Aorta (tissue), 5 donors: Measurements from ENCODE around the gene ASTN2. TPM values are rescaled to one million over a fixed set of nuclear protein-coding genes. Genes with fewer than 3 reads are reported as not detected.

Source experiments
- ATAC-seq: fragments of 200-7000 bp; cut with Tn5 transposase; one replicate; pipeline ENCODE4 v1.9.1; 2022; ENCODE audit warnings: moderate library complexity; ENCODE audit not compliant: low FRiP score
- DNase-seq, 2 donors: peaks; one replicate each; pipeline ENCODE4 v3.0.0-alpha.2; 2020
- H3K27ac ChIP-seq, 2 donors: one replicate each; pipeline ENCODE4 v1.5.1; 2013; ENCODE audit warnings: low read length in 2 of 2, mild to moderate bottlenecking in 2 of 2, moderate library complexity in 2 of 2, control low read depth in 1 of 2, inconsistent platforms in 1 of 2, low read depth in 1 of 2
- H3K27me3 ChIP-seq, 2 donors: one replicate each; pipeline ENCODE4 v1.6.1; 2013; ENCODE audit warnings: control low read depth in 1 of 2, low read length in 1 of 2, mild to moderate bottlenecking in 1 of 2, moderate library complexity in 1 of 2; ENCODE audit not compliant: insufficient read depth in 2 of 2, control insufficient read depth in 1 of 2
- H3K36me3 ChIP-seq, 2 donors: one replicate each; pipeline ENCODE4 v1.6.1; 2013; ENCODE audit warnings: control low read depth in 1 of 2, low read length in 1 of 2, mild to moderate bottlenecking in 1 of 2; ENCODE audit not compliant: insufficient read depth in 2 of 2, control insufficient read depth in 1 of 2
- H3K4me1 ChIP-seq, 2 donors: one replicate each; pipeline ENCODE4 v1.6.1; 2013; ENCODE audit warnings: low read length in 2 of 2, control low read depth in 1 of 2, mild to moderate bottlenecking in 1 of 2, moderate library complexity in 1 of 2; ENCODE audit not compliant: insufficient read depth in 2 of 2, control insufficient read depth in 1 of 2
- H3K4me3 ChIP-seq, 2 donors: one replicate each; pipeline ENCODE4 v1.5.1; 2013; ENCODE audit warnings: low read length in 2 of 2, control low read depth in 1 of 2, mild to moderate bottlenecking in 1 of 2
- H3K9me3 ChIP-seq: one replicate; pipeline ENCODE4 v1.6.1; 2013; ENCODE audit warnings: mild to moderate bottlenecking, low read length; ENCODE audit not compliant: control insufficient read depth
- WGBS, 2 donors: extraction: QIAGEN DNeasy Blood & Tissue Kit; methylation state at CpG; one replicate each; pipeline ENCODE4 v1.1.7; 2013; 5-methylcytosine and 5-hydroxymethylcytosine counted together
- intact Hi-C, 2 donors: fragments of 100-400 bp; cut with DNase I; formaldehyde crosslinking; loops; one replicate each; pipeline versions ENCODE4 v1.14.2 to v1.15.0; 2022
- polyA plus RNA-seq, 2 donors: library from polyadenylated mRNA; stranded (reverse); fragments of 200-250 nt; gene quantifications; one replicate each; pipeline ENCODE4 v1.2.3, GENCODE V29; 2013
- total RNA-seq, 2 donors: library from RNA; stranded (reverse); fragmentation: NEBNext Ultra II Directional; extraction: Animal tissue kit (Norgen Biotek cat#: 25700); gene quantifications; one replicate each; pipeline ENCODE4 v1.2.1, GENCODE V29; 2021
- donor health status: healthy with polysubstance abuse.
- donor health status: Bipolar disorder and iron deficiency.
- donor health status: DM: no; HTN: no; CAD: no.
- donor health status: DM: no; HTN: no; CAD: no.
- donor health status: DM: yes; HTN: yes; CAD: no.

Gene ASTN2
- total and polyA plus RNA-seq, 4 donors, result 1.0 to 7.5 (median 4.4) TPM

- H3K27me3 ChIP-seq, result no peaks in the 10 kb centered on the region
- no peak overlapping the region for H3K27ac ChIP-seq
- H3K9me3 ChIP-seq, result peaks cover 1% of the 10 kb centered on the region
- no peak for ATAC-seq
- H3K4me1 ChIP-seq, result peaks cover 0 to 2% of the 10 kb centered on the region in 2 donors
- H3K36me3 ChIP-seq, result peaks cover 0 to 2% of the 10 kb centered on the region in 2 donors
- no peak overlapping the region for H3K4me3 ChIP-seq
- intact Hi-C loops, result no loop called here
- no peak for DNase-seq
Measured at GRCh38 chr9:116966199-116966598, 448.7 kb downstream of the ASTN2 start.

- intact Hi-C loops, result no loop called here
Measured at GRCh38 chr9:116964258-116964657, 450.6 kb downstream of the ASTN2 start.

GRCh38 chr9:116959809-116960208 lies 455.0 kb downstream of the ASTN2 start:
- Histone ChIP-seq H3K27me3 (no peaks in the 10 kb centered on the region), H3K9me3 (no peaks in the 10 kb centered on the region), H3K27ac (no peak overlapping the region), H3K36me3 (peaks cover 0 to 2% of the 10 kb centered on the region in 2 donors), H3K4me1 (no peaks in the 10 kb centered on the region), H3K4me3 (no peak overlapping the region)
- ATAC-seq (peak; percentile 21), DNase-seq (peak; percentile 54 to 86)
- intact Hi-C loops, result no loop called here
- WGBS, 2 donors, result 7 to 11% methylated on average over 16 of the region's 16 CpGs

More at GRCh38 chr9:116964258-116964657, 450.6 kb downstream of the ASTN2 start:
- Histone ChIP-seq H3K36me3 (peaks cover 0 to 2% of the 10 kb centered on the region in 2 donors), H3K27me3 (no peaks in the 10 kb centered on the region), H3K9me3 (peaks cover 1% of the 10 kb centered on the region), H3K27ac (no peak overlapping the region), H3K4me1 (peaks cover 0 to 2% of the 10 kb centered on the region in 2 donors), H3K4me3 (no peak overlapping the region)
- 86 to 93% methylated on average over 11 of the region's 11 CpGs for WGBS, 2 donors
- ATAC-seq (no peak), DNase-seq (no peak)

- no peak for DNase-seq
- no peaks in the 10 kb centered on the region for H3K4me1 ChIP-seq
- 81 to 87% methylated on average over 5 of the region's 5 CpGs for WGBS, 2 donors
- H3K9me3 ChIP-seq, result no peaks in the 10 kb centered on the region
- no peak for ATAC-seq
- intact Hi-C loops, result no loop called here
- H3K27me3 ChIP-seq, result no peaks in the 10 kb centered on the region
- H3K4me3 ChIP-seq, result no peak overlapping the region
- H3K36me3 ChIP-seq, result peaks cover 0 to 2% of the 10 kb centered on the region in 2 donors
- H3K27ac ChIP-seq, result no peak overlapping the region
Measured at GRCh38 chr9:116958881-116959280, 456.0 kb downstream of the ASTN2 start.

GRCh38 chr9:116954731-116955130 lies 460.1 kb downstream of the ASTN2 start:
- DNase-seq (no peak), ATAC-seq (no peak)
- H3K4me3 ChIP-seq, result no peak overlapping the region
- no peaks in the 10 kb centered on the region for H3K27me3 ChIP-seq
- WGBS, 2 donors, result 65 to 88% methylated on average over 2 of the region's 2 CpGs
- intact Hi-C loops, result no loop called here
- H3K4me1 ChIP-seq, result no peaks in the 10 kb centered on the region
- no peaks in the 10 kb centered on the region for H3K9me3 ChIP-seq
- H3K27ac ChIP-seq, result no peak overlapping the region
- no peaks in the 10 kb centered on the region for H3K36me3 ChIP-seq

- 5 to 14% methylated on average over 1 of the region's 1 CpG for WGBS, 2 donors
- no peak for DNase-seq
Measured at GRCh38 chr9:116953271-116953670, 461.6 kb downstream of the ASTN2 start.

GRCh38 chr9:116952436-116952810 lies 462.4 kb downstream of the ASTN2 start:
- H3K9me3 ChIP-seq, result no peaks in the 10 kb centered on the region
- no peak for DNase-seq
- H3K27me3 ChIP-seq, result no peaks in the 10 kb centered on the region
- H3K36me3 ChIP-seq, result no peaks in the 10 kb centered on the region
- 84 to 89% methylated on average over 7 of the region's 7 CpGs for WGBS, 2 donors
- H3K4me1 ChIP-seq, result no peaks in the 10 kb centered on the region
- ATAC-seq, result no peak
- no peak overlapping the region for H3K27ac ChIP-seq
- H3K4me3 ChIP-seq, result no peak overlapping the region
- intact Hi-C loops, result no loop called here

More at GRCh38 chr9:116953271-116953670, 461.6 kb downstream of the ASTN2 start:
- Histone ChIP-seq H3K9me3 (no peaks in the 10 kb centered on the region), H3K36me3 (no peaks in the 10 kb centered on the region), H3K27me3 (no peaks in the 10 kb centered on the region), H3K4me3 (no peak overlapping the region), H3K4me1 (no peaks in the 10 kb centered on the region), H3K27ac (no peak overlapping the region)
- intact Hi-C loops, result no loop called here
- ATAC-seq, result no peak

GRCh38 chr9:116951588-116952435 lies 463.0 kb downstream of the ASTN2 start:
- no peaks in the 10 kb centered on the region for H3K27me3 ChIP-seq
- WGBS, 2 donors, result 3 to 14% methylated on average over 3 of the region's 3 CpGs
- intact Hi-C loops, result no loop called here
- no peaks in the 10 kb centered on the region for H3K36me3 ChIP-seq
- peaks cover 0 to 2% of the 10 kb centered on the region in 2 donors for H3K4me1 ChIP-seq
- no peak for ATAC-seq
- no peak for DNase-seq
- peak overlapping the region; percentile 76 to 92 for H3K27ac ChIP-seq
- no peak overlapping the region for H3K4me3 ChIP-seq
- no peaks in the 10 kb centered on the region for H3K9me3 ChIP-seq

GRCh38 chr9:116945817-116946216 lies 469.0 kb downstream of the ASTN2 start:
- Histone ChIP-seq H3K4me3 (no peak overlapping the region), H3K36me3 (no peaks in the 10 kb centered on the region), H3K27ac (no peak overlapping the region), H3K9me3 (no peaks in the 10 kb centered on the region), H3K4me1 (peaks cover 0 to 5% of the 10 kb centered on the region in 2 donors), H3K27me3 (no peaks in the 10 kb centered on the region)
- 65 to 73% methylated on average over 2 of the region's 2 CpGs for WGBS, 2 donors
- intact Hi-C loops, result no loop called here
- no peak for DNase-seq
- no peak for ATAC-seq
